GM12891 (cell line): ENCODE results near the gene LCMT1.

ENCODE experiments used
- PAX5 ChIP-seq: IDR thresholded peaks from 2 replicates; pipeline ENCODE4 v1.6.1; 2011; ENCODE audit warnings: low read length, moderate library complexity, mild to moderate bottlenecking; ENCODE audit not compliant: insufficient read depth, severe bottlenecking
- POLR2A ChIP-seq: IDR thresholded peaks from 2 replicates; pipeline ENCODE4 v1.6.1; 2011; ENCODE audit warnings: low read depth, low read length, control low read depth
- POLR2AphosphoS5 ChIP-seq: IDR thresholded peaks from 2 replicates; pipeline ENCODE4 v1.6.1; 2011; ENCODE audit warnings: low read depth, low read length, control low read depth
- POU2F2 ChIP-seq: IDR thresholded peaks from 2 replicates; pipeline ENCODE4 v1.6.1; 2011; ENCODE audit warnings: low read depth, mild to moderate bottlenecking, control low read depth, low read length, moderate library complexity
- SPI1 ChIP-seq: IDR thresholded peaks from 2 replicates; pipeline ENCODE4 v1.6.1; 2011; ENCODE audit warnings: low read depth, low read length, control low read depth
- TAF1 ChIP-seq: IDR thresholded peaks from 2 replicates; pipeline ENCODE4 v1.6.1; 2011; ENCODE audit warnings: low read depth, low read length, control low read depth

- no peak for TF ChIP-seq TAF1
- TF ChIP-seq POLR2A: no peak
- TF ChIP-seq POLR2AphosphoS5: no peak
- no peak for TF ChIP-seq PAX5
- no peak for TF ChIP-seq POU2F2
- no peak for TF ChIP-seq SPI1
These were observed 15.9 kb upstream of the LCMT1 start for GRCh38 chr16:25095636-25096035.
